HG03108 (cell line): ENCODE measurements around the gene DBT.
"Not testable (repeated sequence)": the region's sequence is repeated elsewhere in the genome, so short reads cannot be mapped to it uniquely, and the experiment has no call there.

Experiments
- ATAC-seq: cut with Tn5 transposase; IDR thresholded peaks from one replicate; pipeline ENCODE4 v1.9.1; 2021; ENCODE audit warnings: moderate library complexity; ENCODE audit not compliant: unreplicated experiment

Gene DBT

DNA sequence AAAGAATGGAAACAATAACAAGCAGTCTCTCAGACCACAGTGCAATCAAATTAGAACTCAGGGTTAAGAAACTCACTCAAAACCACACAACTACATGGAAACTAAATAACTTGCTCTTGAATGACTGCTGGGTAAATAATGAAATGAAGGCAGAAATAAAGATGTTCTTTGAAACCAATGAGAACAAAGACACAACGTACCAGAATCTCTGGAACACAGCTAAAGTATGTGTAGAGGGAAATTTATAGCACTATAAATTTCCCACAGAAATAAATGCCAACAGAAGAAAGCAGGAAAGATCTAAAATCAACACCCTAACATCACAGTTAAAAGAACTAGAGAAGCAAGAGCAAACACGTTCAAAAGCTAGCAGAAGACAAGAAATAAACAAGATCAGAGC lies 46.9 kb downstream of the DBT start:
- ATAC-seq, result not testable (repeated sequence)

DNA sequence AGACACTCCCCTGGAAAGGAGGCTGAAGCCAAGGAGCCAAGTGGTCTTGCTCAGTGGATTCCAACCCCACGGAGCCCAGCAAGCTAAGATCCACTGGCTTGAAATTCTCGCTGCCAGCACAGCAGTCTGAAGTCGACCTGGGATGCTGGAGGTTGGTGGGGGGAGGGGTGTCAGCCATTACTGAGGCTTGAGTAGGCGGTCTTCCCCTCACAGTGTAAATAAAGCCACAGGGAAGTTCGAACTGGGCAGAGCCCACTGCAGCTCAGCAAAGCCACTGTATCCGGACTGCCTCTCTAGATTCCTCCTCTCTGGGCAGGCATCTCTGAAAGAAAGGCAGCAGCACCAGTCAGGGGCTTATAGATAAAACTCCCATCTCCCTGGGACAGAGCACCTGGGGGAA lies 49.6 kb downstream of the DBT start:
- ATAC-seq, result not testable (repeated sequence)

DNA sequence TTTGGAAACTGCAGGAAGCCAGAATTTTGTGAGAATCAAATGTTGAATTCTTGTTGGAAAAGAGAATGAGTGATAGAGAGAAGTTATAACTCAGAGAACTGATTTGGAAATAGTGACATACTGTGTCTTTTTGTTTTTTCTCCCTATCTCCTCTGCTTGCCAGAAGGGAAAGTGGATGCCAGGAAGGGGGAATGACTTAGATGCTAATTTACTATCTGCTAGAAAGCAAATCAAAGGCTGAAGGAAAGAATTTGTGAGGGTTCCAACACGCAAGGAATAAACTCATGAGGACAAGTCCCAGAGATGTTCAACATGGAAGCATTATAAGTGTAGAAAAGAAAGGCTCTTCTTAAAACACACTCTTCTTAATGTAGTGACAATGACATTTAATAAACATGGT lies 51.0 kb downstream of the DBT start:
- ATAC-seq, result no peak

DNA sequence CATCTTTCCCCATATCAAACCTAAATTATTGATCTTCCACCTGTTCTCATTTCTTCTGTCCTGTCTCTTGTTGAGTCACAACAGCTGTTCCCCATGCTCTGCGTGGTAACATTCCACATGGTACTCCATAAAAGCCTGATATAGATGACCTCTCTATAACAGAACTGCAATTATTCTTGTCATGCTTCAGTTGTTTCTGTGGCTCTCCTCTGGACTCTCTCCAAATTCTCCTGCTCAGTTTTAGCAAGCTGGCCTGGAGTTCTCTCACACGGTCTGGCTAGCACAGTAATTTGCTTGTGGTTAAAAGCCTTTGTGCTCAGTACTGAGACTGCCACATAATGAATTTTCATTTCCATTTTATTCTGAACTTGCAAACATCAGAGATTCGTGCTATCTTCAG lies 61.0 kb downstream of the DBT start:
- ATAC-seq, result no peak

DNA sequence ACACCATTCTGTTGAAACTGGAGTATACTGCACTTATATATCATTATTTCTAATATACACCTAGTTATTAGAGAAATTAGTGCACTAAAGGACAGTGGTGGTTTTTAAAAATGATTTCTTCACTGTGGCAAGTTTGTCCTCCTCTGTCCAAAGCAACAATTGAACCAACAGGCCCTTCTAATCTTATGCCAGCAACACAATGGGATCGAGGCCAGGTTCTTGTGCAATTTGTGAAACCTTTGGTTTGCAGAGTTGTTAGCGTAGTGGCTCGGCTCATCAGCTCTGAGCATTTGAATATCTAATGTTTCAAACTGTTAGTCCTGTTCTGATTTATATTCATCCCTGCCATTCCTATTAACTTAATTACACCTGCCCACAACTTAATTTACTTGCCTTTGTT lies 61.7 kb downstream of the DBT start:
- no peak for ATAC-seq

DNA sequence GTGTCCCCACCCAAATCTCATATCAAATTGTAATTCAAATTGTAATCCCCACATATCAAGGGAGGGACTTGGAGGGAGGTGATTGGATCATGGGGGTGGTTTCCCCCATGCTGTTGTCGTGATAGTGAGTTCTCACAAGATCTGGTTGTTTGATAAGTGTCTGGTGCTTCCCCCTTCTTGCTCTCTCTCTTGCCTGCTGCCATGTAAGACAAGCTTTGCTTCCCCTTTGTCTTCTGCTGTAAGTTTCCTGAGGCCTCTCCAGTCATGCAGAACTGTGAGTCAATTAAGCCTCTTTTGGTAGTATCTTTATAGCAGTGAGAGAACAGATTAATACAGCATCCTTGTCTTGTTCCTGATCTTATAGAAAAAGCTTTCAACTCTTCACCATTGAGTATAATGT lies 65.1 kb downstream of the DBT start:
- peak; percentile 69 for ATAC-seq

DNA sequence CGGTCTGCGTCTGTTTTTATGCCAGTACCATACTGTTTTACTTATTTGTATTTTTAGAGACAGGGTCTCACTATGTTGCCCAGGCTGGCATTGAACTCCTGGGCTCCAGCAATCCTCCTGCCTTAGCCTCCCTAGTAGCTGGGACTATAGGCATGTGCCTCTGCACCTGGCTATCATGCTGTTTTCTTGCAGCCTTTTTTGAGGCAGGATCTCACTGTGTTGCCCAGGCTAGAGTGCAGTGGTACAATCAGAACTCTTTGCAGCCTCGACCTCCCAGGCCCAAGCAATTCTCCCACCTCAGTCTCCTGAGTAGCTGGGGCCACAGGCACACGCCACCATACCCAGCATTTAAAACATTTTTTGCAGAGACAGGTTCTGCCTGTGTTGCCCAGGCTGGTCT lies 66.3 kb downstream of the DBT start:
- ATAC-seq, result no peak

DNA sequence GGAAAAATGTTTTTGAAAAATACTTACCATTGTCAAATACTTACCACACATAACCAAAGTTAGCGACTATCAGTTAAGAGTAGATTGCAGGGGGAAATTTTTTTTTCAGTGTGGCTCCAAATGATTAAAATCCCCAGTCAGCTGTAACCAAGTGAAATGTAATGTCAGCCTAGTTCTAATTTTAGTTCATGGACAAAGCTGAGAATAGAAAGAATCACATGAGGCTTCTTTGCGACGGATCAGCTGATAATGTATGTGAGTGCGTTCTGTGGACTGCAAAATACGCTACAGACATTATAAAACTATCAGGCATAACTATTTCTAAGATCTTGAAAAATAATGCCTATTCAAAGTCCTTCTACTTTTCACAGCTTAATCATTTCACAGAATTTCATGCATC lies 71.5 kb downstream of the DBT start, which contains the start of gene LRRC39:
LRRC39 (minus strand) TSS at position 166 of the 400 bp plus-strand sequence. CDS start 9,740 bp downstream, outside the sequence.
- ATAC-seq, result no peak

DNA sequence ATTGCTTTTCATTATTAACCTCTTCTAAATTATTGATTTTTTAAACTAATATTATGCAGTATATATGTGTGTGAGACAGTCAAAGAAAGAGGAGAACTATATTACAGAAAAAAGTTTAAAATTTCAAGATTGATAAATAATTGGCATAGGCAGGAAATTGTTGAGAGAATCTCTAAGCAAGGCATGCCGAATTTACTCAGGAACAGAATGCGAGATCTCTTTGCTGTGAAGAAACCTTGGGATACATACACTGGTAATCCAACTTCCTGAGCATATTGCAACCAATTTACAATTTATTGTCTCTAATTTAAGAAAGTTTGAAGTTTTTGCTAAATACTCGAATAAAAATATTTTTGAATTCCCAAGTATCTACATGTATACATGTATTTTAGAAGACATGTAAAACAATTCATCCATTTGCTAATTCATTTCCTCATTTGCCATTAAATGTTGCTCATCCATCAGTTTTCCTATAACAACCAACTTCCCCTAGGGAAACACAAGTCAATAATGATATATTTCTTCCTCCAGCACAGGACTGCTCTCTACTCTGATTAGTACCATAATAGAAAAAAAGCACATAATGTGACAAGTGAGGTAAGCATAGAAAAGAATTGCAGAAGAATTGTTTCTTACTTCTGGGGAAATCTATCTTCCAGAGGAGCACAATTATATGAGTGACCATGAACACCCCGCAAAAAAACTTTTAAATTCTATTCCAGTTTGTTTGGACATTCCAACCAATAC lies 72.2 kb downstream of the DBT start:
- no peak for ATAC-seq

DNA sequence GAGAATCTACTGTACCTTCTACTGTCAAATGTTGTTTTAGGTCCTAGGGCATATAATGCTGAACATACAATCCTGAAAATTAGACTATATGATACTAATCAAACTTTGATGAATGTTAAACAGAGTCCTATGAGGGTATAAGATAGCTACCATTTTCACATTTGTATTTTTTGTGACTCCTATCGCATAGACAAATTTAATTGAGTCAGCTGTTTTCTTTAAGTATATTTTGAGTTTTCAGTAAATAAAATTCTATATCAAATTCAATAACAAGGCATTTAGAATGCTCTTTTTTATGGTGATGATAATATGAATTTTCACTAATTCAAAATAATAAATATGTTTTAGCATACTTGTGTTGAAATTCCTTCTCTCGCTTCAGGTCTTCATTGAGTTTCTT lies 81.6 kb downstream of the DBT start:
- no peak for ATAC-seq

DNA sequence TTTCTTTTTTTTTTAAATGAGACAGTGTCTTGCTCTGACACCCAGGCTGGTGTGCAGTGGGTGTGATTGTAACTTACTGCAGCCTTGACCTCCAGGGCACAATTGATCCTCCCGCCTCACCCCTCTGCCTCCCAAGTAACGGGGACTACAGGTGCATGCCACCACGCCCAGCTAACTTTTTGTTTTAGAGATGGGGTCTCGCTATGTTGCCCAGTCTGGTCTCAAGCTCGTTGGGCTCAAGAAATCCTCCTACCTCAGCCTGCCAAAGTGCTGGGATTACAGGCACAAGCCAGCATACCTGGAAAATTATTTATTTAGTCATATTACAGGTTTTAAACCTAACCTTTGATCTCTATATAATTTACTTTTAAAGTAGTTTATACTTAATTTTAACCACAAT lies 84.9 kb downstream of the DBT start:
- no peak for ATAC-seq

DNA sequence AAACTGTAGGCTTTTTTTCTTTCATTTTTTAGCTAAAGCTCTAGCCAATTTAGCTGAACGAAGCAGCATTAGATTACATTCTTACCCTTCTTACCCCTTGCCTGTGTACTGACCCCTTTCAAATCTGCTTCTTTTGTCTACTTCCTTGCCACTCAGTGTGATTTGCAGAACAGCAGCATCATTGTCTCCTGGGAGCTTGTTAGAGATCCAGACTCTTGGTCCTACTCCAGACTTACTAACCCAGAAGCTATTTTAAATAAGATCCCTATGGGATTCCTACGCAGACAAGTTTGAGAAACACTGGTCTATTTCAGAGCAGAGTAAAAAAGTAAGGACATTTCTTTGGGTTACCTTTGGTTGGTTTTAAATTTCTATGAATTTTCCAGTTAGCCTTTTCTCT lies 85.4 kb downstream of the DBT start:
- no peak for ATAC-seq

DNA sequence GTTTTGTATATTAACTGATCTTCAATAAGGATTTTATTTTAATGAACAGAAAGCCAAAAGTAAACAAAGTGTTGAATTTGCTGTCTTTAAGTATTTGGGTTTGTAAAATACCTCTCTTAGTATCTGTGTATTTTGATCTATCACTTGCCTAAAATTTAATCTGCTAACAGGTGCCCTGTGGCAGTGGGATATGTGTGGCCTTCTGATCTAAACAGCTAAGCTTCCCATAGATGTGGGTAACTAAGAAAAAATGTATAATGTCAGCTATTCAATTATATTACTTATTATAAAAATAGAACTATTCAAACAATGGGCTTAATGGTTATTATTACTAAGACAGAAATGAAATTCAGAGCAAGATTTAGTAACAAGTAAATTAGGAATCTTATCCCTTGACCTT lies 86.8 kb downstream of the DBT start:
- no peak for ATAC-seq

DNA sequence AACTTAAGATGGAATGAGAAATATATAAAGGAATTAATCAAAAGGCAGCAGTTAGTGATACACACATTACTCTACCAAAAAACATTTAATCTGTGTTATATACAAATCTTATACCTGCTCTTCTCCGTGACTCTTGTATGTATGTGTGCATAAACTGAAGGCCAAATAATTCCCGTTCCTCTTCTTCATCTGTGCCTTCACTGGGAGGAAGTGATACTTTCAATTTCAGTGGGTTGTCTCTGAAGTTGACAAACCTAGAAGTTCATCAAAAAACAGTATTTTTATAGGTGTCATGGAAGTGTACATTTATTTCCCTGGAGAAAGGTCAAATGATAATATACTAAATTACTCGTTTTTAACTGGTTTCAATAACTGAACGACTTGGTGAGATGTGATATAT lies 97.4 kb downstream of the DBT start:
- peak; percentile 69 for ATAC-seq

DNA sequence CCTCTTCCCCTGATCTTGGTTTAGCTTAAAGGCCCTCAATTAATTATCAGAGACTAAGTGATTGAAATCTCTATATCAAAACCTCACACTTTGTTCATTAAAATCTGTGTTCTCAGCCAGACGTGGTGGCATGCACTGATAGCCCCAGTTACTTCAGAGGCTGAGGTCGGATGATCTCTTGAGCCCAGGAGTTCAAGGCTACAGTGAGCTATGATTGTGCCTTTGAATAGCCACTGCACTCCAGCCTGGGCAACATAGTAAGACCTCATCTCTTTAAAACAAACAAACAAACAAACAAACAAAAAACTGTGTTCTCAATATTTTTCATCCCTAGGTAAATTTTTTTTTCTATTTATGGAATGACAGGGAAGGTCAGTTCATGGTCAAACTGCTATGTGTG lies 98.0 kb downstream of the DBT start:
- no peak for ATAC-seq

DNA sequence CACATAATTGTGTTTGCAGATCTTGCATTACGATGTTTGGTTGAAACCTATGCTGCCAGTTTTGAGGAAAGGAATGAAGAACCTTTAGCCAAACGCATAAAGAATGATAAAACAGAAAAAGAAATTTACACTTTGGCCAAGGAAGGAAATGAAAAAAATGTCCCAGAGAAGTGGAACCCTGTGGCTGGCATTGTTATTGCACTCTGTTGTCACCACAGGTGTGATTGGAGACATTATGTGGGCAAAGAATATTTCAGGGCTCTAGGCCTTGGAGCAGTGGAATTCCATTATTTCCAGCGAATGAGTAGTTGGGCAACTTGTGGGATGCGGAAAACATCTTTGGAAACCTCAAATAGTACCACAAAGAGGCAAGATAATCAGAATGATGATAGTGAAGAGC lies 101.8 kb downstream of the DBT start:
- no peak for ATAC-seq

DNA sequence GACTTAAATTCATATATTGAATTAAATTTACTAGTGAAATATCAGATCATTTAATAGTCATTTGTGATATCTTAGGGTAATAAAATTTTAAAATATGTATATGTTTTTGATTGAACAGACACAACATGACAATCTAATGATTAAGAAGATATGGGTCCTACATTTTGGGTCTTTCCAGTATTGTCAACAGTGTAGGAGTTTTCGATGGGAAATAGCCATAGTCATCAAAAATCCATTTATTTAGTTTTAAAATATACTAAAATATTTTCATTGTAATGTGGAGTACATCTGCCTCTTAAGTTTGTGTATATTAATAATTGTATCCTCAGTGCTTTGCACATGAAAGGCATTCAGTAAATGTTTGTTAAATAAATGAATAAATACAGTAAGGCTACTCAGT lies 102.7 kb downstream of the DBT start:
- no peak for ATAC-seq

DNA sequence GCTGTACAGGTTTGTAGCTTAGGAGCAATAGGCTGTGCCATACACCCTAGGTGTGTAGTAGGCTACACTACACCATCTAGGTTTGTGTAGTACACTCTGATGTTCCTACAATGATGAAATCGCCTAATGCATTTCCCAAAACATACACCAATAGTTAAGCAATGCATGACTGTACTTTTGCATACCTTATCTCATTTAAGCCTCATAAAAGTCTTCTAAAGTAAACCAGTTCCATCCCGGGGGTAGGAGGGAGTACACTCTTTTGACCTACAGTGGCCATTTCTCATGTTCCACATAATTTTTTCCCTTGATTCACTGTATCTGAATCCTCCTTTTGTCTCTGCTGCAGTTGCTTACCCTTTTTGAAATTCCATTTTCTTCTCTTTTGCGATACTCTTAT lies 104.5 kb downstream of the DBT start:
- no peak for ATAC-seq

DNA sequence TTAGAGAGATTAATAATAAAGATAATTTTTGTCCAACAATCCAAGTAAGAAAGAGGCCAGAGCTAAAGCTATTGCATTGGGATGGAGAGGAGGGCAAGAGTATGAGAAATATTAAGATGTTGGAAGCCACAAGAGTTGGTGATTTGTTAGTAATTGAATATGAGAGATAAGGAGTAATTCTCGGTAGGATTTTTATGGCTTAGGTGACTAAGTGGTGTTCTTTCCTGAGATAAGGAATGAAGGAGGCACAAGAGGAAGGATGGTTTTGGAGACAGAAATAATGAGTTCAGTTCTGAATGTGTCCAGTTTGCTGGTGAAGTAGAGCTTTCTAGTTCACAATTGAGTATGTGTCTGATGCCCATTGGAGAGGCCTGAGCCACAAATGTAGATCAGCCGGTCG lies 107.3 kb downstream of the DBT start:
- ATAC-seq, result no peak

DNA sequence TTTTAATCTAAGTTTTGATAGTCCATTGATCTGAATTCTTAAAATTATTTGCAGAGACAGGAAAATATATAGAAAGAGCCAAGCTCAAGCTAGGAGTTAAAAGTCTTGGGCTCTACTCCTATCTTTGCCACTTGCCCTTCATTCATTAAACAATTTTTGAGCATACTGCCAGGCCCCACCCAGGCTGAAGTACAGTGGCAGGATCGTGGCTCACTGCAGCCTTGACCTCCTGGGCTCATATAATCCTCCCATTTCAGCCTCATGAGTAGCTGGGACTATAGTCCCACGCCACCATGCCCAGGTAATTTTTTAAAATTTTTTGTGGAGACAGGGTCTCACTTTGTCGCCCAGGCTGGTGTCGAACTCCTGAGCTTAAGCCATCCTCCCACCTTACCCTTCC lies 108.4 kb downstream of the DBT start:
- no peak for ATAC-seq

DNA sequence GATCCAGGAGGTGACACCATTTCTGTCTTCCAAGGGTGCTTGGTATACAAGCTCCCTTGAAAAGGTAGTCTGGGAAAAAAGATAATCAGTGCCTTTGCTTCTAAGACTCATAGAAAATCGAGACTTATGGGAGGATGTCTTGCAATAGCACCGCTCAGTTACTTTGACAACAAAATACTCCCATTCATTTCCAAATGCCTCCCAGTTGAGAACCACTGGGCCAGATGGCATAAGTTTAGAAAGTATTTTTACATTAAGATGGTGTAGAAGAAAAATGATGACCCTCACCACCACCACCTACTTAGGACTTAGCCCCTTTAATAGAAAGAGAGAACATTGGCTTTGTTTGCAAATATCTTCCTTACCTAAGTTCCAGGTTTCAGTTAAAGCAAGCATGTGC lies 112.0 kb downstream of the DBT start:
- no peak for ATAC-seq
